ENCODE measurements around the gene GNAI1.

Gene GNAI1

DNA sequence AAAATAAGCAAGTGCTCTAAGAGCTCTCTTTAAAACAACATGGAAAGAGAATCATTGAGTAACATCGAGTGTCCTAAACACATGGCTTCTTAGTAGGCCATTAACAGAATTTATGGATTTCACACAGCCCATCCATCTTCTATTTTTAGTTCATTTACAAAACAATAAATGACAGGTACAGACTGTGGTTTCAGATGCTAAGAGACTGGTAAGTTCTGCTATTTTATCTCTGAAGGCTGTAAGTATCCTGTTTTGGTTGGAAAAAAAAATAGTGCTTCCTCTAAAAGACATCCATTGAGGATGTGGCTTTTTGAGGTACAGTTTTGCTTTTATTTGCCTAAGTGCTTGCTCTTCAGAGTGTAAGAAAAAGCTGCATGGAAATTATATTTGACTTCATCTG is 27.4 kb upstream of the GNAI1 start:
- Histone ChIP-seq H4K20me1 (ENCODE audit: insufficient read depth, low read length) (no peaks in the 10 kb centered on the region), H3K4me1 (ENCODE audit: low read length) (peaks cover 32% of the 10 kb centered on the region), H3K4me2 (ENCODE audit: low read depth, low read length) (peak overlapping the region; percentile 67), H3F3A (ENCODE audit: insufficient read depth, low read length) (peaks cover 27% of the 10 kb centered on the region), H3K9me3 (replicated peaks; ENCODE audit: insufficient read depth, low read length) (no peaks in the 10 kb centered on the region), H3K27ac (ENCODE audit: low read length) (peak overlapping the region; percentile 77), H3K9ac (ENCODE audit: low read length) (peak overlapping the region; percentile 5; the same call in 1 of the 2 replicates), H3K9me2 (replicated peaks; ENCODE audit: insufficient read depth, low read length) (no peaks in the 10 kb centered on the region), H3K27me3 (replicated peaks; ENCODE audit: insufficient read depth, low read length) (no peaks in the 10 kb centered on the region), H3K79me2 (ENCODE audit: low read length) (no peaks in the 10 kb centered on the region), H2AFZ (ENCODE audit: low read length) (no peak overlapping the region), H3K36me3 (replicated peaks; ENCODE audit: insufficient read depth, low read length) (no peaks in the 10 kb centered on the region), H3K4me3 (ENCODE audit: low read length) (peak overlapping the region; percentile 38)
- DNase-seq, result peak; percentile 59
- TF ChIP-seq, protein P1, sequence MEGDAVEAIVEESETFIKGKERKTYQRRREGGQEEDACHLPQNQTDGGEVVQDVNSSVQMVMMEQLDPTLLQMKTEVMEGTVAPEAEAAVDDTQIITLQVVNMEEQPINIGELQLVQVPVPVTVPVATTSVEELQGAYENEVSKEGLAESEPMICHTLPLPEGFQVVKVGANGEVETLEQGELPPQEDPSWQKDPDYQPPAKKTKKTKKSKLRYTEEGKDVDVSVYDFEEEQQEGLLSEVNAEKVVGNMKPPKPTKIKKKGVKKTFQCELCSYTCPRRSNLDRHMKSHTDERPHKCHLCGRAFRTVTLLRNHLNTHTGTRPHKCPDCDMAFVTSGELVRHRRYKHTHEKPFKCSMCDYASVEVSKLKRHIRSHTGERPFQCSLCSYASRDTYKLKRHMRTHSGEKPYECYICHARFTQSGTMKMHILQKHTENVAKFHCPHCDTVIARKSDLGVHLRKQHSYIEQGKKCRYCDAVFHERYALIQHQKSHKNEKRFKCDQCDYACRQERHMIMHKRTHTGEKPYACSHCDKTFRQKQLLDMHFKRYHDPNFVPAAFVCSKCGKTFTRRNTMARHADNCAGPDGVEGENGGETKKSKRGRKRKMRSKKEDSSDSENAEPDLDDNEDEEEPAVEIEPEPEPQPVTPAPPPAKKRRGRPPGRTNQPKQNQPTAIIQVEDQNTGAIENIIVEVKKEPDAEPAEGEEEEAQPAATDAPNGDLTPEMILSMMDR (IDR thresholded peaks at IDR 0.05; ENCODE audit: low read length), result no peak
- TF ChIP-seq EZH2phosphoT487 (IDR thresholded peaks at IDR 0.05; ENCODE audit: low read length) (no peak), EZH2 (optimal IDR thresholded peaks at IDR 0.05; ENCODE audit: low read depth, low read length) (no peak)

GRCh38 chr7:80110376-80110775 is 24.3 kb upstream of the GNAI1 start:
- Histone ChIP-seq H3K36me3 (replicated peaks; ENCODE audit: insufficient read depth, low read length) (no peaks in the 10 kb centered on the region), H3K27ac (ENCODE audit: low read length) (no peak overlapping the region), H3K79me2 (ENCODE audit: low read length) (no peaks in the 10 kb centered on the region), H3K4me3 (ENCODE audit: low read length) (no peak overlapping the region), H3K9ac (ENCODE audit: low read length) (no peak overlapping the region), H4K20me1 (ENCODE audit: insufficient read depth, low read length) (no peaks in the 10 kb centered on the region), H3F3A (ENCODE audit: insufficient read depth, low read length) (peaks cover 27% of the 10 kb centered on the region), H3K4me1 (ENCODE audit: low read length) (peaks cover 28% of the 10 kb centered on the region), H3K4me2 (ENCODE audit: low read depth, low read length) (no peak overlapping the region), H3K9me3 (replicated peaks; ENCODE audit: insufficient read depth, low read length) (no peaks in the 10 kb centered on the region), H2AFZ (ENCODE audit: low read length) (no peak overlapping the region), H3K9me2 (replicated peaks; ENCODE audit: insufficient read depth, low read length) (no peaks in the 10 kb centered on the region), H3K27me3 (replicated peaks; ENCODE audit: insufficient read depth, low read length) (no peaks in the 10 kb centered on the region)
- DNase-seq, result no peak
- TF ChIP-seq EZH2 (optimal IDR thresholded peaks at IDR 0.05; ENCODE audit: low read depth, low read length), result no peak
- TF ChIP-seq EZH2phosphoT487 (IDR thresholded peaks at IDR 0.05; ENCODE audit: low read length), result no peak
- TF ChIP-seq, protein P1 (IDR thresholded peaks at IDR 0.05; ENCODE audit: low read length), result no peak

DNA sequence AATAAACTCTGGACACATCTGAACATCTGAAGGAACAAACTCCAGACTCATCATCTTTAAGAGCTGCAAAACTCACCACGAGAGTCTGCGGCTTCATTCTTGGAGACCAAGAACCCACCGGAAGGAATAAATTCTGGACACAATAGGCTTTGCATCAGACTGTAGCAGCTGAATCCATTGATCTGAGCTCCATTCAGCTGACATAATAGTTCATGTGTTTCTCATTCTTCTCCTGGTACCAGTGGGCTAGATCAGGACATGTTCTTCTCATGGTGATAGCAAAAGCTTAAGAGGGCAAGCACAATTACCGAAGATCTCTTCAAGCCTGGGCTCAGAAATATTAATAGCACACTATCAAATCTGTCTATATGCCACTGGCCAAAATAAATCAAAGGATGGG is 20.5 kb upstream of the GNAI1 start:
- H3K9me2 ChIP-seq (replicated peaks; ENCODE audit: insufficient read depth, low read length), result no peaks in the 10 kb centered on the region
- H3K36me3 ChIP-seq (replicated peaks; ENCODE audit: insufficient read depth, low read length), result no peaks in the 10 kb centered on the region
- no peaks in the 10 kb centered on the region for H3K79me2 ChIP-seq (ENCODE audit: low read length)
- no peak overlapping the region for H3K4me2 ChIP-seq (ENCODE audit: low read depth, low read length)
- no peak overlapping the region for H2AFZ ChIP-seq (ENCODE audit: low read length)
- H3K9ac ChIP-seq (ENCODE audit: low read length), result no peak overlapping the region
- H3K9me3 ChIP-seq (replicated peaks; ENCODE audit: insufficient read depth, low read length), result no peaks in the 10 kb centered on the region
- no peak overlapping the region for H3K27ac ChIP-seq (ENCODE audit: low read length)
- DNase-seq, result no peak
- no peak overlapping the region for H3K4me3 ChIP-seq (ENCODE audit: low read length)
- TF ChIP-seq, protein P1 (IDR thresholded peaks at IDR 0.05; ENCODE audit: low read length), result no peak
- no peak for TF ChIP-seq EZH2 (optimal IDR thresholded peaks at IDR 0.05; ENCODE audit: low read depth, low read length)
- no peak for TF ChIP-seq EZH2phosphoT487 (IDR thresholded peaks at IDR 0.05; ENCODE audit: low read length)
- no peaks in the 10 kb centered on the region for H3K27me3 ChIP-seq (replicated peaks; ENCODE audit: insufficient read depth, low read length)
- H3K4me1 ChIP-seq (ENCODE audit: low read length), result no peaks in the 10 kb centered on the region
- H3F3A ChIP-seq (ENCODE audit: insufficient read depth, low read length), result no peaks in the 10 kb centered on the region
- no peaks in the 10 kb centered on the region for H4K20me1 ChIP-seq (ENCODE audit: insufficient read depth, low read length)
